BLaER1 (cell line): ENCODE measurements around the gene MYO3B.
"Not testable (repeated sequence)": the region's sequence is repeated elsewhere in the genome, so short reads cannot be mapped to it uniquely, and the experiment has no call there.

Experiments
- H3K27ac ChIP-seq: shearing (Covaris generic); formaldehyde crosslinking; 2 replicates; pipeline ENCODE4 v1.8.1; 2022
- H3K27me3 ChIP-seq: shearing (Covaris generic); formaldehyde crosslinking; 2 replicates; pipeline ENCODE4 v1.8.1; 2022
- H3K36me3 ChIP-seq: shearing (Covaris generic); formaldehyde crosslinking; 2 replicates; pipeline ENCODE4 v1.8.1; 2022
- H3K4me1 ChIP-seq: shearing (Covaris generic); formaldehyde crosslinking; 2 replicates; pipeline ENCODE4 v1.8.1; 2022
- H3K4me2 ChIP-seq: shearing (Covaris generic); formaldehyde crosslinking; 2 replicates; pipeline ENCODE4 v1.8.1; 2022
- H3K4me3 ChIP-seq: shearing (Covaris generic); formaldehyde crosslinking; 2 replicates; pipeline ENCODE4 v1.8.1; 2022
- H3K9ac ChIP-seq: shearing (Covaris generic); formaldehyde crosslinking; 2 replicates; pipeline ENCODE4 v1.8.1; 2022
- H3K9me3 ChIP-seq: shearing (Covaris generic); formaldehyde crosslinking; 2 replicates; pipeline ENCODE4 v1.8.1; 2022
- H4K20me1 ChIP-seq: shearing (Covaris generic); formaldehyde crosslinking; 2 replicates; pipeline ENCODE4 v1.8.1; 2022
- Cebpa-rat ChIP-seq: shearing (Covaris generic); IDR thresholded peaks from 2 replicates; pipeline ENCODE4 v1.8.1; 2022

The MYO3B gene

GRCh38 chr2:170524828-170525565 lies 347.1 kb downstream of the MYO3B start:
- no peaks in the 10 kb centered on the region for H3K36me3 ChIP-seq
- H3K27ac ChIP-seq: no peak overlapping the region
- H3K4me3 ChIP-seq: no peak overlapping the region
- H3K9me3 ChIP-seq: no peaks in the 10 kb centered on the region
- no peak overlapping the region for H3K4me2 ChIP-seq
- H3K4me1 ChIP-seq: peaks cover under 1% of the 10 kb centered on the region; the same call in 1 of the 2 replicates
- H4K20me1 ChIP-seq: no peaks in the 10 kb centered on the region
- H3K9ac ChIP-seq: no peak overlapping the region
- no peak for TF ChIP-seq Cebpa-rat
- H3K27me3 ChIP-seq: no peaks in the 10 kb centered on the region

DNA sequence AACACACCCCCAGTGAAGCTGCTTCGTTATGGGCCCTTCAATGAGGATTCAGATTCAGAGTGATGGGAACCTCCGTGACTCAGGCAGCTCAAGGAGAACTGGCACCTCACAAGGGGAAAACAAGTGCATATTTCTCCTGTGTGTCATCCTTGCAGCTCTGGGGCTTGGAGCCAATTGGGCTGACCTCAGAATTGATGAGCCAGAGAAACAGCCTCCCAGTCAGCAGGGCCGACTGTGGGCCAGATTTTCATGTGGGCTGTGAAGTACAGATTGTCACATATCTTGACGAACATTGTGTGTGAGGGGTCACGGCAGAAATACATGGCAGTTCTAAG lies 347.6 kb downstream of the MYO3B start:
- Histone ChIP-seq H3K36me3 (no peaks in the 10 kb centered on the region), H3K4me2 (no peak overlapping the region), H3K9ac (no peak overlapping the region), H3K27me3 (no peaks in the 10 kb centered on the region), H3K4me1 (peaks cover 6% of the 10 kb centered on the region), H4K20me1 (no peaks in the 10 kb centered on the region), H3K4me3 (no peak overlapping the region), H3K27ac (no peak overlapping the region), H3K9me3 (no peaks in the 10 kb centered on the region)
- TF ChIP-seq Cebpa-rat: no peak

- no peak for TF ChIP-seq Cebpa-rat
Observed at GRCh38 chr2:170530284-170530745, 352.4 kb downstream of the MYO3B start.

GRCh38 chr2:170530803-170531564 lies 353.0 kb downstream of the MYO3B start:
- no peaks in the 10 kb centered on the region for H3K36me3 ChIP-seq
- no peak for TF ChIP-seq Cebpa-rat
- no peak overlapping the region for H3K27ac ChIP-seq
- no peak overlapping the region for H3K4me3 ChIP-seq
- H3K27me3 ChIP-seq: no peaks in the 10 kb centered on the region
- peaks cover 9% of the 10 kb centered on the region for H3K4me1 ChIP-seq
- H3K9ac ChIP-seq: no peak overlapping the region
- peak overlapping the region; percentile 54 for H3K4me2 ChIP-seq
- no peaks in the 10 kb centered on the region for H4K20me1 ChIP-seq
- no peaks in the 10 kb centered on the region for H3K9me3 ChIP-seq

More at GRCh38 chr2:170530284-170530745, 352.4 kb downstream of the MYO3B start:
- no peaks in the 10 kb centered on the region for H4K20me1 ChIP-seq
- no peak overlapping the region for H3K4me3 ChIP-seq
- H3K4me2 ChIP-seq: peak overlapping the region; percentile 54
- no peaks in the 10 kb centered on the region for H3K9me3 ChIP-seq
- H3K27ac ChIP-seq: no peak overlapping the region
- H3K27me3 ChIP-seq: no peaks in the 10 kb centered on the region
- H3K9ac ChIP-seq: no peak overlapping the region
- H3K36me3 ChIP-seq: no peaks in the 10 kb centered on the region
- peaks cover 9% of the 10 kb centered on the region for H3K4me1 ChIP-seq

- Histone ChIP-seq H3K4me2 (no peak overlapping the region), H3K27ac (no peak overlapping the region), H3K36me3 (no peaks in the 10 kb centered on the region), H3K9me3 (no peaks in the 10 kb centered on the region), H3K27me3 (no peaks in the 10 kb centered on the region), H3K9ac (no peak overlapping the region), H3K4me3 (no peak overlapping the region), H4K20me1 (no peaks in the 10 kb centered on the region), H3K4me1 (peaks cover 9% of the 10 kb centered on the region)
- TF ChIP-seq Cebpa-rat: no peak
Observed at GRCh38 chr2:170531876-170532275, 353.9 kb downstream of the MYO3B start.

DNA sequence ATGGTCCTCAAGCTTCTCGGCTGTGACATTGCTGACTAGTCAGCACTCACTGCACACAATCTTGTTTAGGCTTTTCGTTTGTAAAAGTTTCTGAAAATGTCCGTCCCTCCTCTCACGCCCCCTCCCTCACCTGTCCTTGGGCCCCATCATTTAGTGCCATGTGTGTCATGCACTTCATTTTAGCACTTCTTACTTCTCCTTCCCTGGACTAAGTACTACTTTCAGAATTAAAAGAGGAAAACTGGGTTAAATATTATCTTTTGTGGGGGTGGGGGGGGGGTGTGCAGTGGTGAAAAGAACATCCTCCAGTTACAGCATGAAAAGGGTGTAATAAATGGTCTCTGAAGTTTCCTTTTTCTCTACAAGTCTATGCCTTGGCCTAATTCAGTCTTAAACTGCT lies 355.2 kb downstream of the MYO3B start:
- H3K9ac ChIP-seq: no peak overlapping the region
- H3K4me2 ChIP-seq: no peak overlapping the region
- H3K27ac ChIP-seq: no peak overlapping the region
- H4K20me1 ChIP-seq: no peaks in the 10 kb centered on the region
- H3K36me3 ChIP-seq: no peaks in the 10 kb centered on the region
- peaks cover 9% of the 10 kb centered on the region for H3K4me1 ChIP-seq
- H3K4me3 ChIP-seq: no peak overlapping the region
- TF ChIP-seq Cebpa-rat: no peak
- no peaks in the 10 kb centered on the region for H3K9me3 ChIP-seq
- H3K27me3 ChIP-seq: no peaks in the 10 kb centered on the region

- Histone ChIP-seq H3K4me1 (peaks cover 3% of the 10 kb centered on the region), H3K27ac (no peak overlapping the region), H3K27me3 (no peaks in the 10 kb centered on the region), H3K36me3 (no peaks in the 10 kb centered on the region), H3K9me3 (no peaks in the 10 kb centered on the region), H3K9ac (no peak overlapping the region), H3K4me2 (no peak overlapping the region), H3K4me3 (no peak overlapping the region), H4K20me1 (no peaks in the 10 kb centered on the region)
- no peak for TF ChIP-seq Cebpa-rat
Observed at GRCh38 chr2:170535552-170535951, 357.6 kb downstream of the MYO3B start.

DNA sequence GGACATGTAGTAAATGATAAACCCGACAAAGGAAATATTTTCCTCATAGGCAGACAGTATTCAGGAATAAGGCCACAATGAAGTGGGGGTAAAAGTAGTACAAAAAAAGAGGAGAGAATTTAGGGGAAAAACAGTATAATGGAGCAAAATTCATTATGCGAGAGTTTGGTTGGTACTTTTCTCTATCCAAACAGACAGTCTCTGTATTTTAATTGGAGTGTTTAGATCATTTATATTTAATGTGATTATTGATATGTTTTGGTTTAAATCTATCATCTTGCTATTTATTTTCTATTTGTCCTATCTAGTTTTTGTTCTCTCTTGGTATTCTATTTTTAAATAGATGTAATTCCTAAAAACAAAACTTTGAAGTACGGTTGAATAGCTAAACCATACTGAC lies 366.9 kb downstream of the MYO3B start:
- no peak overlapping the region for H3K9ac ChIP-seq
- no peak overlapping the region for H3K4me2 ChIP-seq
- no peak for TF ChIP-seq Cebpa-rat
- no peaks in the 10 kb centered on the region for H3K36me3 ChIP-seq
- no peaks in the 10 kb centered on the region for H3K4me1 ChIP-seq
- H3K4me3 ChIP-seq: no peak overlapping the region
- H3K9me3 ChIP-seq: peaks cover 17% of the 10 kb centered on the region; the same call in 1 of the 2 replicates
- H3K27me3 ChIP-seq: no peaks in the 10 kb centered on the region
- no peaks in the 10 kb centered on the region for H4K20me1 ChIP-seq
- H3K27ac ChIP-seq: no peak overlapping the region

GRCh38 chr2:170548304-170548703 lies 370.4 kb downstream of the MYO3B start:
- Histone ChIP-seq H3K9ac (no peak overlapping the region), H3K4me3 (no peak overlapping the region), H3K4me1 (no peaks in the 10 kb centered on the region), H3K9me3 (peaks cover 36% of the 10 kb centered on the region), H3K4me2 (no peak overlapping the region), H4K20me1 (no peaks in the 10 kb centered on the region), H3K27me3 (no peaks in the 10 kb centered on the region), H3K36me3 (no peaks in the 10 kb centered on the region), H3K27ac (no peak overlapping the region)
- TF ChIP-seq Cebpa-rat: no peak

GRCh38 chr2:170550501-170550900 lies 372.6 kb downstream of the MYO3B start:
- Histone ChIP-seq H3K4me2 (no peak overlapping the region), H3K9ac (no peak overlapping the region), H3K9me3 (peaks cover 23% of the 10 kb centered on the region), H3K4me1 (no peaks in the 10 kb centered on the region), H3K27me3 (no peaks in the 10 kb centered on the region), H3K36me3 (no peaks in the 10 kb centered on the region), H4K20me1 (no peaks in the 10 kb centered on the region), H3K4me3 (no peak overlapping the region), H3K27ac (no peak overlapping the region)
- no peak for TF ChIP-seq Cebpa-rat

DNA sequence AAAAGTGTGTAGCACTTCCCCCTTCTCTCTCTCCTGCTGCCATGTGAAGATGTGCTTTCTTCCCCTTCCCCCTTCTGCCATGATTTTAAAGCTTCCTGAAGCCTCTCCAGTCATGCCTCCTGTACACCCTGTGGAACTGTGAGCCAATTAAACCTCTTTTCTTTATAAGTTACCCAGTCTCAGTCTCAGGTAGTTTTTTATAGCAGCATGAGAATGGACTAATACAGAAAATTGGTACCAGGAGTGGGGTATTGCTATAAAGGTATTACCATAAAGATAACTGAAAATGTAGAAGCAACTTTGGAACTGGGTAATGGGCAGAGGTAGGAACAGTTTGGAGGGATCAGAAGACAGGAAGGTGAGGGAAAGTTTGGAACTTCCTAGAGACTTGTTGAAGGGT lies 374.0 kb downstream of the MYO3B start:
- not testable (repeated sequence) for H3K27me3 ChIP-seq, H3K27ac ChIP-seq, H3K4me1 ChIP-seq, H3K36me3 ChIP-seq, H3K4me2 ChIP-seq, H3K9ac ChIP-seq, H4K20me1 ChIP-seq, H3K4me3 ChIP-seq
- H3K9me3 ChIP-seq: peaks cover 19% of the 10 kb centered on the region
